ENCODE measurements around the gene IL13RA2. TPM values are rescaled to one million over a fixed set of nuclear protein-coding genes. Genes with fewer than 3 reads are reported as not detected.

The IL13RA2 gene
- total and polyA plus RNA-seq, 2 of the 4 experiments (the other 2 are of a cell fraction), result under 0.01 to 0.14 TPM

DNA sequence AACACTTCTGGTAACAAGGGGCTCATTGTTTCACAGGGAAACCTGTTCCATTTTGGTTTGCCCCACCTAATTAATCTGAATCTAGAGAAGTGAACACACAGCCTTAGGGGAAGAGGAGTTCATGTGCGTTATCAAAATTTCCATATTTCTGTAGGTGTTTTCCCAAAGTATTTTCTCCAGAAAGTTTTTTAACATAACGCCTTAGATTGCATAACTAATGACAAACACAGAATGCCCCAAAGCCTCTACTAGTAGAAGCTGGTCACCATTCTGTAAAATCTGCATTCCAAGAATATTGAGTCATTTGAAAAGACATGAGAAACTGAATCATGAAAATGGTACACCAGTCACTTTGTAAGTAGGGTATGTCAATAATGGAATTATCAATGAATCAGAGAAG, 41.1 kb downstream of the IL13RA2 start:
- no peak overlapping the region for H2BK15ac ChIP-seq (ENCODE audit: low read depth, low read length)
- POLR2A ChIA-PET (ENCODE audit: unreplicated experiment), result no interaction called here
- TF ChIP-seq MXI1 (IDR thresholded peaks at IDR 0.05; ENCODE audit: borderline replicate concordance, low read depth, low read length) (no peak), POLR2A (IDR thresholded peaks at IDR 0.05; ENCODE audit: low read depth, low read length) (no peak), FOS (IDR thresholded peaks at IDR 0.05; ENCODE audit: low read depth, low read length) (no peak), NFE2L2 (IDR thresholded peaks at IDR 0.05; ENCODE audit: low read depth, low read length) (no peak), SMC3 (IDR thresholded peaks at IDR 0.05; ENCODE audit: low read depth, low read length) (no peak), MAZ (IDR thresholded peaks at IDR 0.05; ENCODE audit: borderline replicate concordance, low read depth, low read length) (no peak), CHD1 (IDR thresholded peaks at IDR 0.05; ENCODE audit: low read depth, low read length) (no peak), BHLHE40 (IDR thresholded peaks at IDR 0.05; ENCODE audit: low read depth, low read length) (no peak), RAD21 (IDR thresholded peaks at IDR 0.05; ENCODE audit: low read length) (no peak), RFX5 (IDR thresholded peaks at IDR 0.05; ENCODE audit: low read depth, low read length) (no peak)
- TF ChIP-seq, protein P1, sequence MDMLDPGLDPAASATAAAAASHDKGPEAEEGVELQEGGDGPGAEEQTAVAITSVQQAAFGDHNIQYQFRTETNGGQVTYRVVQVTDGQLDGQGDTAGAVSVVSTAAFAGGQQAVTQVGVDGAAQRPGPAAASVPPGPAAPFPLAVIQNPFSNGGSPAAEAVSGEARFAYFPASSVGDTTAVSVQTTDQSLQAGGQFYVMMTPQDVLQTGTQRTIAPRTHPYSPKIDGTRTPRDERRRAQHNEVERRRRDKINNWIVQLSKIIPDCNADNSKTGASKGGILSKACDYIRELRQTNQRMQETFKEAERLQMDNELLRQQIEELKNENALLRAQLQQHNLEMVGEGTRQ (IDR thresholded peaks at IDR 0.05; ENCODE audit: low read depth, low read length), result no peak
- TF ChIP-seq, protein P2, sequence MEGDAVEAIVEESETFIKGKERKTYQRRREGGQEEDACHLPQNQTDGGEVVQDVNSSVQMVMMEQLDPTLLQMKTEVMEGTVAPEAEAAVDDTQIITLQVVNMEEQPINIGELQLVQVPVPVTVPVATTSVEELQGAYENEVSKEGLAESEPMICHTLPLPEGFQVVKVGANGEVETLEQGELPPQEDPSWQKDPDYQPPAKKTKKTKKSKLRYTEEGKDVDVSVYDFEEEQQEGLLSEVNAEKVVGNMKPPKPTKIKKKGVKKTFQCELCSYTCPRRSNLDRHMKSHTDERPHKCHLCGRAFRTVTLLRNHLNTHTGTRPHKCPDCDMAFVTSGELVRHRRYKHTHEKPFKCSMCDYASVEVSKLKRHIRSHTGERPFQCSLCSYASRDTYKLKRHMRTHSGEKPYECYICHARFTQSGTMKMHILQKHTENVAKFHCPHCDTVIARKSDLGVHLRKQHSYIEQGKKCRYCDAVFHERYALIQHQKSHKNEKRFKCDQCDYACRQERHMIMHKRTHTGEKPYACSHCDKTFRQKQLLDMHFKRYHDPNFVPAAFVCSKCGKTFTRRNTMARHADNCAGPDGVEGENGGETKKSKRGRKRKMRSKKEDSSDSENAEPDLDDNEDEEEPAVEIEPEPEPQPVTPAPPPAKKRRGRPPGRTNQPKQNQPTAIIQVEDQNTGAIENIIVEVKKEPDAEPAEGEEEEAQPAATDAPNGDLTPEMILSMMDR (conservative IDR thresholded peaks at IDR 0.05; ENCODE audit: low read depth, low read length), result no peak
- H3K79me1 ChIP-seq (ENCODE audit: low read depth in 1 of 2, low read length in 2 of 2), result no peaks in the 10 kb centered on the region
- no peaks in the 10 kb centered on the region for H3K9me3 ChIP-seq (ENCODE audit: control insufficient read depth, insufficient read depth, low read length)
- H2BK120ac ChIP-seq (ENCODE audit: low read depth, low read length), result no peak overlapping the region
- in situ Hi-C loops (cut with MboI; ENCODE audit: low sequenced_read_pairs) (no loop called here), dilution Hi-C loops (cut with HindIII; ENCODE audit: low sequenced_read_pairs, unreplicated experiment) (no loop called here), intact Hi-C loops (cut with micrococcal nuclease) (no loop called here)
- H3K36me3 ChIP-seq (ENCODE audit: control insufficient read depth, insufficient read depth, low read length), result no peaks in the 10 kb centered on the region
- H4K5ac ChIP-seq (ENCODE audit: low read depth, low read length), result no peak overlapping the region
- no peak overlapping the region for H3K56ac ChIP-seq (ENCODE audit: extremely low read depth, insufficient read depth, low read length)
- H4K8ac ChIP-seq (ENCODE audit: low read depth in 2 of 2, low read length in 2 of 2), result no peak overlapping the region
- H3K4me3 ChIP-seq (ENCODE audit: insufficient read depth, low read depth, low read length), result no peak overlapping the region
- no peaks in the 10 kb centered on the region for H3K9me1 ChIP-seq (ENCODE audit: insufficient read depth, low read length)
- no peak overlapping the region for H3K4ac ChIP-seq (ENCODE audit: low read depth, low read length)
- DNase-seq (peak; percentile 19), ATAC-seq (ENCODE audit: low read depth) (no peak)
- no peak overlapping the region for H2BK5ac ChIP-seq (ENCODE audit: low read depth, low read length, poor library complexity, severe bottlenecking)
- no peaks in the 10 kb centered on the region for H4K20me1 ChIP-seq (ENCODE audit: insufficient read depth, low read length)
- H3K27me3 ChIP-seq (ENCODE audit: control insufficient read depth, insufficient read depth, low read length), result no peaks in the 10 kb centered on the region; the same call in 1 of the 2 replicates
- no peak overlapping the region for H3K23ac ChIP-seq (ENCODE audit: low read depth, low read length)
- no peak overlapping the region for H3K18ac ChIP-seq (ENCODE audit: low read depth, low read length)
- no peak overlapping the region for H2AK5ac ChIP-seq (ENCODE audit: low read depth, low read length)
- H2BK20ac ChIP-seq (ENCODE audit: low read depth, low read length), result no peak overlapping the region
- no peak overlapping the region for H3K4me2 ChIP-seq (ENCODE audit: low read depth, low read length)
- CTCF ChIA-PET, result no interaction called here
- no TSS peak for BruUV-seq (replicated peaks)
- no peak overlapping the region for H2AK9ac ChIP-seq (replicated peaks; ENCODE audit: low read depth, low read length, poor library complexity)
- H3K14ac ChIP-seq (replicated peaks; ENCODE audit: low read depth, low read length), result no peak overlapping the region
- no peak overlapping the region for H2AFZ ChIP-seq (replicated peaks; ENCODE audit: low read length, poor library complexity)
- no peaks in the 10 kb centered on the region for H3K4me1 ChIP-seq (ENCODE audit: control insufficient read depth, insufficient read depth, low read length)
- WGBS, 2 experiments (ENCODE audit: extremely low coverage in 2 of 2, insufficient read length in 1 of 2), result no CpG with 5 or more reads among the region's 2 CpGs
- no peak overlapping the region for H3K9ac ChIP-seq (ENCODE audit: low read depth, low read length)
- H4K91ac ChIP-seq (ENCODE audit: insufficient read depth, low read depth, low read length), result no peak overlapping the region
- no peak overlapping the region for H3K27ac ChIP-seq (ENCODE audit: insufficient read depth, low read length)
